Transverse colon (tissue), 4 donors: ENCODE data around the gene GPATCH3. TPM values are rescaled to one million over a fixed set of nuclear protein-coding genes. Genes with fewer than 3 reads are reported as not detected.
"Not testable (repeated sequence)": the region's sequence is repeated elsewhere in the genome, so short reads cannot be mapped to it uniquely, and the experiment has no call there.

Source experiments
- DNase-seq: peaks from one replicate; pipeline ENCODE4 v3.0.0-alpha.2; 2019
- H3K27ac ChIP-seq, 4 donors: fragments of 200-600 bp; sonication (generic); 2 replicates each; pipeline ENCODE4 v1.5.1; 2016 to 2018; ENCODE audit warnings: inconsistent platforms in 4 of 4
- H3K27me3 ChIP-seq: fragments of 200-600 bp; sonication (generic); 2 replicates; pipeline ENCODE4 v1.5.1; 2017; ENCODE audit warnings: inconsistent platforms
- H3K36me3 ChIP-seq, 4 donors: fragments of 200-600 bp; sonication (generic); 2 replicates each; pipeline ENCODE4 v1.5.1; 2017 to 2019; ENCODE audit warnings: inconsistent platforms in 4 of 4
- H3K4me1 ChIP-seq, 4 donors: fragments of 200-600 bp; sonication (generic); 2 replicates each; pipeline ENCODE4 v1.5.1; 2017 to 2020; ENCODE audit warnings: inconsistent platforms in 4 of 4
- H3K4me3 ChIP-seq, 4 donors: fragments of 200-600 bp; sonication (generic); 1 replicate in 1 of 4; 2 replicates in 3 of 4; pipeline versions ENCODE4 v1.5.1 to v1.6.1; 2017 to 2019; ENCODE audit warnings: inconsistent platforms in 4 of 4
- H3K9me3 ChIP-seq, 2 donors: fragments of 200-600 bp; sonication (generic); 2 replicates each; pipeline ENCODE4 v1.5.1; 2017 to 2019; ENCODE audit warnings: inconsistent platforms in 2 of 2
- EP300 ChIP-seq: sonication (generic); formaldehyde crosslinking; IDR thresholded peaks from one replicate; pipeline ENCODE4 v1.6.1; 2017; ENCODE audit warnings: antibody characterized with exemption, low read depth
- POLR2A ChIP-seq: fragments of 450-650 bp; IDR thresholded peaks from one replicate; pipeline ENCODE4 v1.6.1; 2016; ENCODE audit warnings: antibody characterized with exemption, mild to moderate bottlenecking, moderate library complexity
- POLR2AphosphoS5 ChIP-seq, 3 donors: sonication (generic); formaldehyde crosslinking; IDR thresholded peaks; one replicate each; pipeline ENCODE4 v1.6.1; 2016; ENCODE audit warnings: antibody characterized with exemption in 3 of 3
- WGBS, 2 donors: methylation state at CpG; one replicate each; pipeline ENCODE4 v1.1.5; 2018; ENCODE audit warnings: low coverage in 1 of 2; 5-methylcytosine and 5-hydroxymethylcytosine counted together
- in situ Hi-C, 4 donors: fragments of 200-750 bp; cut with MboI; loops; one replicate each; pipeline versions ENCODE4 v1.15.0 to v1.15.1; 2017; ENCODE audit warnings: low sequenced_read_pairs in 3 of 4, low pct_ligation_motif_present in 1 of 4, low pct_unique_long_range_greater_than_20kb in 1 of 4
- intact Hi-C: fragments of 100-400 bp; cut with DNase I; formaldehyde crosslinking; loops from one replicate; pipeline ENCODE4 v1.15.1; 2023; ENCODE audit warnings: low total_unique reads
- total RNA-seq, 4 donors: library from RNA; depleted of rRNA; stranded (reverse); fragments of >200 nt; gene quantifications; one replicate each; pipeline ENCODE4 v1.1.0, GENCODE V29; 2016
- TF ChIP-seq, protein P1 (sequence below), 5 experiments: fragments of 200-600 bp in 3 of 5; fragments of 450-650 bp in 2 of 5; sonication (generic) in 3 of 5; IDR thresholded peaks; 1 replicate in 2 of 5; 2 replicates in 3 of 5; pipeline ENCODE4 v1.5.1; 2016 to 2017; ENCODE audit warnings: antibody characterized with exemption in 5 of 5, inconsistent platforms in 3 of 5, mild to moderate bottlenecking in 2 of 5, moderate library complexity in 1 of 5

The GPATCH3 gene
- total RNA-seq, 4 donors from 2014 or later, result 3.2 to 35.9 (median 10.7) TPM

GRCh38 chr1:26882696-26883463, 17.4 kb downstream of the GPATCH3 start:
- no peak for DNase-seq
- H3K27me3 ChIP-seq, result no peaks in the 10 kb centered on the region
- intact Hi-C loops (no loop called here), in situ Hi-C loops (loop anchor here in 1 of 4 donors (25.0 kb wide), 1 partner anchor 296 kb away; no protein-coding TSS in a partner anchor)
- no peak overlapping the region for H3K4me3 ChIP-seq
- TF ChIP-seq, protein P1, sequence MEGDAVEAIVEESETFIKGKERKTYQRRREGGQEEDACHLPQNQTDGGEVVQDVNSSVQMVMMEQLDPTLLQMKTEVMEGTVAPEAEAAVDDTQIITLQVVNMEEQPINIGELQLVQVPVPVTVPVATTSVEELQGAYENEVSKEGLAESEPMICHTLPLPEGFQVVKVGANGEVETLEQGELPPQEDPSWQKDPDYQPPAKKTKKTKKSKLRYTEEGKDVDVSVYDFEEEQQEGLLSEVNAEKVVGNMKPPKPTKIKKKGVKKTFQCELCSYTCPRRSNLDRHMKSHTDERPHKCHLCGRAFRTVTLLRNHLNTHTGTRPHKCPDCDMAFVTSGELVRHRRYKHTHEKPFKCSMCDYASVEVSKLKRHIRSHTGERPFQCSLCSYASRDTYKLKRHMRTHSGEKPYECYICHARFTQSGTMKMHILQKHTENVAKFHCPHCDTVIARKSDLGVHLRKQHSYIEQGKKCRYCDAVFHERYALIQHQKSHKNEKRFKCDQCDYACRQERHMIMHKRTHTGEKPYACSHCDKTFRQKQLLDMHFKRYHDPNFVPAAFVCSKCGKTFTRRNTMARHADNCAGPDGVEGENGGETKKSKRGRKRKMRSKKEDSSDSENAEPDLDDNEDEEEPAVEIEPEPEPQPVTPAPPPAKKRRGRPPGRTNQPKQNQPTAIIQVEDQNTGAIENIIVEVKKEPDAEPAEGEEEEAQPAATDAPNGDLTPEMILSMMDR (IDR thresholded peaks at IDR 0.05), result no peak
- TF ChIP-seq POLR2A, result no peak
- TF ChIP-seq EP300, result no peak
- no peak for TF ChIP-seq POLR2AphosphoS5 (IDR thresholded peaks at IDR 0.05)
- H3K27ac ChIP-seq, result no peak overlapping the region
- peaks cover 0 to 15% (median 3%) of the 10 kb centered on the region in 4 donors for H3K4me1 ChIP-seq
- 88 to 91% methylated on average over 5 of the region's 5 CpGs for WGBS, 2 donors
- peaks cover 0 to 56% (median 24%) of the 10 kb centered on the region in 4 donors for H3K36me3 ChIP-seq
- H3K9me3 ChIP-seq, result no peaks in the 10 kb centered on the region

DNA sequence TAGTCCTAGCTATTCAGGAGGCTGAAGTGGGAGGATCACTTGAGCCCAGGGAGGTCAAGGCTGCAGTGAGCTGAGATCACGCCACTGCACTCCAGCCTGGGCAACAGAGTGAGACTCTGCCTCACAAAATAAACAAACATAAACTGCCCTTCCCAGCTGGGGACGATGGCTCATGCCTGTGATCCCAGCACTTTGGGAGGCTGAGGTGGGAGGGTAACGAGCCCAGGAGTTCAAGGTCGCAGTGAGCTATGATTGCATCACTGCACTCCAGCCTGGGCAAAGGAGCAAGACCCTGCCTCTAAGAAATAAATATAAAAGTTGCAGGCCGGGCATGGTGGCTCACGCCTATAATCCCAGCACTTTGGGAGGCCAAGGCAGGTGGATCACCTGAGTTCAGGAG, 18.7 kb downstream of the GPATCH3 start:
- H3K27ac ChIP-seq, H3K9me3 ChIP-seq, H3K4me3 ChIP-seq, H3K27me3 ChIP-seq, intact Hi-C loops: not testable (repeated sequence)
- peak; percentile 48 for DNase-seq
- in situ Hi-C loops, result loop anchor here in 1 of 4 donors (25.0 kb wide), 1 partner anchor 294 kb away; no protein-coding TSS in a partner anchor
- H3K36me3 ChIP-seq, result peaks cover 0 to 54% (median 24%) of the 10 kb centered on the region in 4 donors
- 76 to 80% methylated on average over 1 to 6 of the region's 6 CpGs for WGBS, 2 donors
- TF ChIP-seq POLR2AphosphoS5 (IDR thresholded peaks at IDR 0.05), result peak in 1 of 3 donors; percentile 25
- H3K4me1 ChIP-seq, result peaks cover 0 to 20% (median 6%) of the 10 kb centered on the region in 4 donors

DNA sequence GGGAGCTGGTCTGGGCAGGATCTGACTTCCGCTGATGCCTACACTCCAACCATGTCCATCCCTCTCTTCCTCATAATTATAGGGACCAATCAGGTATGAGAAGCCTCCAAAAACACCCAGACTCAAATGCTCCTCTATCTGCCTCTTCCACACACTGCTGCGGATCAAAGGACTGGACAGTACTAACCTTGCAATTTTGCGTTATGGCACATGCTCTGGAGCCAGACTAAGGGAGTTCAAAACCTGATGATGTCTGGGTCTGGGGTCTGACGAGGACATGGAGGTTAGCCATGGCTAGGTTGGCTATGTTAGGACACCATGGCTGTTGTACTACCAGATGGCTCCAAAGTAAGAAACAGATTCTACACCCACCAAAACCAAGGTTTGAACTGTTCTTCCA, 20.5 kb downstream of the GPATCH3 start:
- TF ChIP-seq EP300 (no peak), POLR2AphosphoS5 (IDR thresholded peaks at IDR 0.05) (no peak), POLR2A (no peak)
- TF ChIP-seq, protein P1 (IDR thresholded peaks at IDR 0.05), result no peak
- Histone ChIP-seq H3K27ac (peak overlapping the region; percentile 63 to 74 (median 65)), H3K4me3 (no peak overlapping the region), H3K9me3 (no peaks in the 10 kb centered on the region), H3K36me3 (peaks cover 0 to 38% (median 17%) of the 10 kb centered on the region in 4 donors), H3K4me1 (peaks cover 0 to 20% (median 6%) of the 10 kb centered on the region in 4 donors), H3K27me3 (no peaks in the 10 kb centered on the region)
- in situ Hi-C loops, result loop anchor here in 1 of 4 donors (25.0 kb wide), 1 partner anchor 292 kb away; no protein-coding TSS in a partner anchor
- no peak for DNase-seq
- intact Hi-C loops, result loop anchor here (10.0 kb wide), 1 partner anchor 275 kb away; no protein-coding TSS in a partner anchor
- 93% methylated on average over 4 of the region's 4 CpGs; no CpG with 5 or more reads in 1 of the 2 donors for WGBS, 2 donors

GRCh38 chr1:26877326-26877725, 22.9 kb downstream of the GPATCH3 start:
- 55 to 61% methylated on average over 2 of the region's 2 CpGs for WGBS, 2 donors
- H3K27me3 ChIP-seq, result no peaks in the 10 kb centered on the region
- H3K4me1 ChIP-seq, result peaks cover 0 to 20% (median 6%) of the 10 kb centered on the region in 4 donors
- H3K9me3 ChIP-seq, result no peaks in the 10 kb centered on the region
- peaks cover 0 to 13% (median 2%) of the 10 kb centered on the region in 4 donors for H3K36me3 ChIP-seq
- DNase-seq, result no peak
- H3K4me3 ChIP-seq, result no peak overlapping the region
- in situ Hi-C loops, result loop anchor here in 1 of 4 donors (25.0 kb wide), 1 partner anchor 290 kb away; no protein-coding TSS in a partner anchor
- intact Hi-C loops, result loop anchor here (10.0 kb wide), 1 partner anchor 273 kb away; no protein-coding TSS in a partner anchor
- peak overlapping the region in 2 of 4 donors; percentile 43 to 65 for H3K27ac ChIP-seq
- no peak for TF ChIP-seq POLR2A
- TF ChIP-seq, protein P1 (IDR thresholded peaks at IDR 0.05), result no peak
- TF ChIP-seq POLR2AphosphoS5 (IDR thresholded peaks at IDR 0.05), result no peak
- TF ChIP-seq EP300, result no peak
